ENCODE data around the gene NCKIPSD. TPM values are rescaled to one million over a fixed set of nuclear protein-coding genes. Genes with fewer than 3 reads are reported as not detected.

Gene NCKIPSD
- total RNA-seq, 1 experiment from 2014 or later = 26.9 TPM

GRCh38 chr3:48641396-48641795, 44.3 kb downstream of the NCKIPSD start:
- no peak overlapping the region for H3K4me3 Mint-ChIP-seq (ENCODE audit: unreplicated experiment)
- TF ChIP-seq CTCF (IDR thresholded peaks at IDR 0.05; ENCODE audit: unreplicated experiment) = no peak
- H3K27ac Mint-ChIP-seq (ENCODE audit: low read depth, unreplicated experiment) = no peak overlapping the region
- BruUV-seq (replicated peaks) = no TSS peak
- intact Hi-C loops (cut with micrococcal nuclease) = no loop called here
- DNase-seq (ENCODE audit: unreplicated experiment) = no peak
- H3K36me3 Mint-ChIP-seq (ENCODE audit: insufficient read depth, unreplicated experiment) = peaks cover 15% of the 10 kb centered on the region
- ChIA-PET CTCF (interaction anchor here (0.7 kb wide), 1 partner anchor 40 kb away, joined by 3 read pairs; no protein-coding TSS in a partner anchor), POLR2A (interaction anchor here (0.6 kb wide), 1 partner anchor 74 kb away, joined by 3 read pairs; no protein-coding TSS in a partner anchor)
- H3K9me3 Mint-ChIP-seq (ENCODE audit: unreplicated experiment) = no peaks in the 10 kb centered on the region
- no peaks in the 10 kb centered on the region for H3K4me1 Mint-ChIP-seq (ENCODE audit: insufficient read depth, unreplicated experiment)
- H3K27me3 Mint-ChIP-seq (ENCODE audit: insufficient read depth, unreplicated experiment) = no peaks in the 10 kb centered on the region

- H3K4me1 Mint-ChIP-seq (ENCODE audit: insufficient read depth, unreplicated experiment) = no peaks in the 10 kb centered on the region
- no peak for TF ChIP-seq CTCF (IDR thresholded peaks at IDR 0.05; ENCODE audit: unreplicated experiment)
- no peak overlapping the region for H3K27ac Mint-ChIP-seq (ENCODE audit: low read depth, unreplicated experiment)
- BruUV-seq (replicated peaks) = no TSS peak
- no peaks in the 10 kb centered on the region for H3K9me3 Mint-ChIP-seq (ENCODE audit: unreplicated experiment)
- no peaks in the 10 kb centered on the region for H3K27me3 Mint-ChIP-seq (ENCODE audit: insufficient read depth, unreplicated experiment)
- intact Hi-C loops (cut with micrococcal nuclease) = no loop called here
- no peak for DNase-seq (ENCODE audit: unreplicated experiment)
- POLR2A ChIA-PET = interaction anchor here (0.6 to 1.8 kb wide), 3 partner anchors 23 to 767 kb away, joined by 3 to 5 read pairs (median 4); no protein-coding TSS in a partner anchor
- H3K4me3 Mint-ChIP-seq (ENCODE audit: unreplicated experiment) = no peak overlapping the region
- CTCF ChIA-PET = no interaction called here
- peaks cover 13% of the 10 kb centered on the region for H3K36me3 Mint-ChIP-seq (ENCODE audit: insufficient read depth, unreplicated experiment)
Measured at GRCh38 chr3:48639944-48640606, 45.6 kb downstream of the NCKIPSD start.

- ChIA-PET POLR2A (no interaction called here), CTCF (no interaction called here)
- H3K4me3 Mint-ChIP-seq (ENCODE audit: unreplicated experiment) = peak overlapping the region; percentile 28
- H3K36me3 Mint-ChIP-seq (ENCODE audit: insufficient read depth, unreplicated experiment) = peaks cover 22% of the 10 kb centered on the region
- no peak for TF ChIP-seq CTCF (IDR thresholded peaks at IDR 0.05; ENCODE audit: unreplicated experiment)
- intact Hi-C loops (cut with micrococcal nuclease) = no loop called here
- no peak for DNase-seq (ENCODE audit: unreplicated experiment)
- H3K27me3 Mint-ChIP-seq (ENCODE audit: insufficient read depth, unreplicated experiment) = no peaks in the 10 kb centered on the region
- no peaks in the 10 kb centered on the region for H3K9me3 Mint-ChIP-seq (ENCODE audit: unreplicated experiment)
- BruUV-seq (replicated peaks) = no TSS peak
- H3K4me1 Mint-ChIP-seq (ENCODE audit: insufficient read depth, unreplicated experiment) = peaks cover 10% of the 10 kb centered on the region
- H3K27ac Mint-ChIP-seq (ENCODE audit: low read depth, unreplicated experiment) = peak overlapping the region; percentile 48
Measured at GRCh38 chr3:48637305-48637704, 48.4 kb downstream of the NCKIPSD start.

- BruUV-seq (replicated peaks) = no TSS peak
- H3K9me3 Mint-ChIP-seq (ENCODE audit: unreplicated experiment) = no peaks in the 10 kb centered on the region
- POLR2A ChIA-PET = interaction anchor here (0.7 to 4.1 kb wide), 22 partner anchors 9 to 447 kb away, joined by 3 to 93 read pairs (median 7); partner anchors contain the start of genes ATRIP, CCDC51, CELSR3 and COL7A1
Measured at GRCh38 chr3:48636149-48636655, 49.5 kb downstream of the NCKIPSD start.

More at GRCh38 chr3:48636149-48636655, 49.5 kb downstream of the NCKIPSD start:
- Mint-ChIP-seq H3K36me3 (ENCODE audit: insufficient read depth, unreplicated experiment) (peaks cover 24% of the 10 kb centered on the region), H3K27ac (ENCODE audit: low read depth, unreplicated experiment) (peak overlapping the region; percentile 71), H3K4me3 (ENCODE audit: unreplicated experiment) (peak overlapping the region; percentile 84), H3K27me3 (ENCODE audit: insufficient read depth, unreplicated experiment) (no peaks in the 10 kb centered on the region), H3K4me1 (ENCODE audit: insufficient read depth, unreplicated experiment) (peaks cover 10% of the 10 kb centered on the region)
- CTCF ChIA-PET = interaction anchor here (0.6 to 3.4 kb wide), 12 partner anchors 11 to 143 kb away, joined by 3 to 16 read pairs (median 5); partner anchors contain the start of gene CELSR3
- no peak for DNase-seq (ENCODE audit: unreplicated experiment)
- no peak for TF ChIP-seq CTCF (IDR thresholded peaks at IDR 0.05; ENCODE audit: unreplicated experiment)
- intact Hi-C loops (cut with micrococcal nuclease) = no loop called here

Data from MCF 10A (cell line).